ENCODE results near the gene GLRX2. TPM values are rescaled to one million over a fixed set of nuclear protein-coding genes. Genes with fewer than 3 reads are reported as not detected.
A peak's percentile ranks its signal among the peaks of the same experiment; 100 is the strongest.

The GLRX2 gene
- polyA plus RNA-seq, 1 of the 3 experiments (the other 2 are of a cell fraction) = 12.8 TPM

GRCh38 chr1:193104907-193105820, at the start of gene GLRX2 (continued):
- TF ChIP-seq RXRA (IDR thresholded peaks at IDR 0.05; ENCODE audit: borderline replicate concordance, low read depth) (no peak), REST (IDR thresholded peaks at IDR 0.05; ENCODE audit: low read depth, low read length) (no peak), MXI1 (IDR thresholded peaks at IDR 0.05; ENCODE audit: low read depth, low read length) (peak; percentile 94), FOSL2 (IDR thresholded peaks at IDR 0.05; ENCODE audit: borderline replicate concordance, low read depth) (peak; percentile 54; the same call in 1 of the 2 replicates), POLR2AphosphoS5 (IDR thresholded peaks at IDR 0.05; ENCODE audit: low read depth, low read length) (peak; percentile 86), EP300 (IDR thresholded peaks at IDR 0.05; ENCODE audit: borderline replicate concordance in 1 of 2, low read depth in 1 of 2, low read length in 1 of 2) (0 out of 4 replicates have a peak, but pooled peaks of 1 of the 2 experiments have one; percentile 12), EZH2phosphoT487 (IDR thresholded peaks at IDR 0.05; ENCODE audit: borderline replicate concordance, low read depth) (no peak), SMC3 (IDR thresholded peaks at IDR 0.05; ENCODE audit: low read depth, low read length) (no peak), GATA2 (CRISPR knock-in tag; IDR thresholded peaks at IDR 0.05) (peak; percentile 36; the same call in 1 of the 2 replicates)

DNA sequence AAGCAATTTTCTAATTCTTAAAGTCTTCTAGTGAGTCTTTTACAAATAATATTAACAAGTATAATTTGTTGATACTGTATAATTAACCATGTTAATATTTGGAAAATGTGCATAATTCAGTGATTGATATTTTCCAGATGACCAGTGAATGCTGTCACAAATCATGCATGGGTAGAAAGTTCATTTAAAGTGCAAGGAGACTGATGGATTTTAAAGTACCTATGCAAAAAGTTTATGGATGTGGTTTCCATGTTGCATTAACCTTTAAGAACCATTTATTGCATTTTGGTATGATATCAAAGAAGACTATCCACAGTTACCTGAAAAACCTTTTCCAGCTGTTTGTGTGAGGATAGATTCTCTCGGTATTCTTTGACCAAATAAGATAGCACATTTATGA, 39.8 kb upstream of the GLRX2 start:
- H3K27ac ChIP-seq (ENCODE audit: low read depth in 2 of 2, low read length in 1 of 2) = no peak overlapping the region
- peaks cover 66 to 76% of the 10 kb centered on the region in 2 experiments for H3K36me3 ChIP-seq (replicated peaks in 1 of 2; ENCODE audit: control insufficient read depth in 1 of 2, insufficient read depth in 2 of 2, low read length in 1 of 2)
- TF ChIP-seq TAF1 (IDR thresholded peaks at IDR 0.05; ENCODE audit: borderline replicate concordance, low read depth, low read length) (no peak), MXI1 (IDR thresholded peaks at IDR 0.05; ENCODE audit: low read depth, low read length) (no peak), MAX (IDR thresholded peaks at IDR 0.05; ENCODE audit: low read depth) (no peak), GATA2 (CRISPR knock-in tag; IDR thresholded peaks at IDR 0.05) (no peak), TCF12 (IDR thresholded peaks at IDR 0.05) (no peak), NRF1 (IDR thresholded peaks at IDR 0.05; ENCODE audit: low read depth, low read length) (no peak), PBX3 (IDR thresholded peaks at IDR 0.05) (no peak), FOSL2 (IDR thresholded peaks at IDR 0.05; ENCODE audit: borderline replicate concordance, low read depth) (no peak), ZBTB33 (IDR thresholded peaks at IDR 0.05; ENCODE audit: borderline replicate concordance, low read depth) (no peak), CTCF (IDR thresholded peaks at IDR 0.05) (no peak)
- POLR2A ChIA-PET = no interaction called here
- H3K4me2 ChIP-seq = no peak overlapping the region
- peaks cover 17% of the 10 kb centered on the region for H3F3A ChIP-seq (replicated peaks; ENCODE audit: insufficient read depth)
- WGBS (ENCODE audit: low lambda C conversion rate) = 100% methylated on average over 1 of the region's 1 CpG
- H3K4me1 ChIP-seq (ENCODE audit: control insufficient read depth in 1 of 2, insufficient read depth in 2 of 2, low read depth in 1 of 2, low read length in 1 of 2) = peaks cover 3 to 15% of the 10 kb centered on the region in 2 experiments; a peak in 2 of 4 replicates
- DNase-seq = no peak
- H3K27me3 ChIP-seq (ENCODE audit: insufficient read depth) = no peaks in the 10 kb centered on the region
- no peaks in the 10 kb centered on the region for H3K9me2 ChIP-seq
- H3K79me2 ChIP-seq (ENCODE audit: insufficient read depth) = peaks cover 23% of the 10 kb centered on the region
- no peaks in the 10 kb centered on the region for H3K9me3 ChIP-seq
- no peaks in the 10 kb centered on the region for H4K20me1 ChIP-seq (ENCODE audit: insufficient read depth)
- no peak overlapping the region for H3K9ac ChIP-seq
- H2AFZ ChIP-seq (ENCODE audit: low read depth) = no peak overlapping the region
- CTCF ChIA-PET = no interaction called here
- no peak overlapping the region for H3K4me3 ChIP-seq (ENCODE audit: low read depth in 2 of 2, low read length in 1 of 2)
